Measurements from ENCODE around the gene AOC1. TPM values are rescaled to one million over a fixed set of nuclear protein-coding genes. Genes with fewer than 3 reads are reported as not detected.

Gene AOC1
- total RNA-seq, 1 donor from 2014 or later = not detected

- no peak overlapping the region for H3K27ac Mint-ChIP-seq (ENCODE audit: unreplicated experiment)
- no peak overlapping the region for H3K4me3 Mint-ChIP-seq (ENCODE audit: unreplicated experiment)
- H3K27me3 Mint-ChIP-seq (ENCODE audit: low read depth) = peaks cover 42% of the 10 kb centered on the region
Observed at GRCh38 chr7:150900675-150901074, 48.4 kb downstream of the AOC1 start.

GRCh38 chr7:150901160-150902035 lies 49.1 kb downstream of the AOC1 start:
- H3K4me1 Mint-ChIP-seq (ENCODE audit: low read depth) = peaks cover 4% of the 10 kb centered on the region
- no peaks in the 10 kb centered on the region for H3K9me3 Mint-ChIP-seq (ENCODE audit: low read depth)
- H3K27me3 Mint-ChIP-seq (ENCODE audit: low read depth) = peaks cover 41% of the 10 kb centered on the region
- H3K36me3 Mint-ChIP-seq (ENCODE audit: low read depth) = no peaks in the 10 kb centered on the region
- no peak for DNase-seq (ENCODE audit: low spot score)
- H3K27ac Mint-ChIP-seq (ENCODE audit: unreplicated experiment) = no peak overlapping the region
- TF ChIP-seq, protein P1, sequence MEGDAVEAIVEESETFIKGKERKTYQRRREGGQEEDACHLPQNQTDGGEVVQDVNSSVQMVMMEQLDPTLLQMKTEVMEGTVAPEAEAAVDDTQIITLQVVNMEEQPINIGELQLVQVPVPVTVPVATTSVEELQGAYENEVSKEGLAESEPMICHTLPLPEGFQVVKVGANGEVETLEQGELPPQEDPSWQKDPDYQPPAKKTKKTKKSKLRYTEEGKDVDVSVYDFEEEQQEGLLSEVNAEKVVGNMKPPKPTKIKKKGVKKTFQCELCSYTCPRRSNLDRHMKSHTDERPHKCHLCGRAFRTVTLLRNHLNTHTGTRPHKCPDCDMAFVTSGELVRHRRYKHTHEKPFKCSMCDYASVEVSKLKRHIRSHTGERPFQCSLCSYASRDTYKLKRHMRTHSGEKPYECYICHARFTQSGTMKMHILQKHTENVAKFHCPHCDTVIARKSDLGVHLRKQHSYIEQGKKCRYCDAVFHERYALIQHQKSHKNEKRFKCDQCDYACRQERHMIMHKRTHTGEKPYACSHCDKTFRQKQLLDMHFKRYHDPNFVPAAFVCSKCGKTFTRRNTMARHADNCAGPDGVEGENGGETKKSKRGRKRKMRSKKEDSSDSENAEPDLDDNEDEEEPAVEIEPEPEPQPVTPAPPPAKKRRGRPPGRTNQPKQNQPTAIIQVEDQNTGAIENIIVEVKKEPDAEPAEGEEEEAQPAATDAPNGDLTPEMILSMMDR (IDR thresholded peaks at IDR 0.05) = no peak
- H3K4me3 Mint-ChIP-seq (ENCODE audit: unreplicated experiment) = no peak overlapping the region

More at GRCh38 chr7:150900675-150901074, 48.4 kb downstream of the AOC1 start:
- DNase-seq (ENCODE audit: low spot score) = no peak
- no peaks in the 10 kb centered on the region for H3K9me3 Mint-ChIP-seq (ENCODE audit: low read depth)
- peaks cover 4% of the 10 kb centered on the region for H3K4me1 Mint-ChIP-seq (ENCODE audit: low read depth)
- TF ChIP-seq, protein P1 (IDR thresholded peaks at IDR 0.05) = no peak
- no peaks in the 10 kb centered on the region for H3K36me3 Mint-ChIP-seq (ENCODE audit: low read depth)

DNA sequence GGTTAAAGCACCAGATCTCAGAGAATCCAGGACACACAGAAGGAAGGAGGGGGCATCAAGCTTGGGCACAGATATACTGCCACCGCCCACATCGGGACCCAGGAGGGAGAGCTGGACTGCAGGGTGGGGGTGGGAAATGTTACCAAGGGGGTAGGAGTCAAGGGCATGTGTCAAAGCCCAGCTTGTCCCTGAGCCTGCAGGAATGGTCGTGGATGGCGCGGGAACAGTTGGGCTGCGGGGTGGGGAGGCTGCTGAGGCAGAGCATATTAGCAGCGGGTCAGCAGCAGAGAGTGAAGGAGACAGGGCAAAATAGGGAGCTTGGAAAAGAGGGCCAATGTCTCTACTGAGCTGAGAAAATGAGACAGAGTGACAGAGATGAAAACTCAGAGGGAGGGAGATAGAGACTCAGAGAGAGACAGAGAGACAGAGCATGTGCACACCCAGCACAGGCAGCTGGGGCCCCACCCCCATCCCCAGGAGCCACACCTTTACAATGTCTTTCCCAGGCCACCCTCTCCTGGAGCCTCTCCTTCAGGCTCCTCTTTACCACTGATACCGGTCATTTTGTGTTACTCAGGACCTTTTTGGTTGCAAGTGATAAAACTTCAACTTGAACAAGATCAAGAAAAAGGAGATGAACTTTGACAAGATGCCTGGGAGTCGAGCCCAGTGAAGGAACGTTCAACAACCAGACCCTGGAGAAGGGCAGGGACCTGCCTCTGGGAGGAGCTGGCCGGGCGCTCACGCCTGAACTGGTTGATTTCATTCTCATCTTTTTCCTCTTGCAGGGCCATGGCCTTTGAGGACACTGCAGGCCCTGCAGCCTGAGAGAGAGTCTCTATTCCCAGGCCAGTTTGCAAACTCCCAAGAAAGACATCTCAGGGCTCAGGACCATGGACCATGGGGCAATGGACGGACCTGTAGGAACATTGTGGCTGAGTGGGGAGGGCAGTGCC lies 50.0 kb downstream of the AOC1 start:
- no peak overlapping the region for H3K4me3 Mint-ChIP-seq (ENCODE audit: unreplicated experiment)
- peaks cover 38% of the 10 kb centered on the region for H3K27me3 Mint-ChIP-seq (ENCODE audit: low read depth)
- TF ChIP-seq, protein P1 (IDR thresholded peaks at IDR 0.05) = no peak
- DNase-seq (ENCODE audit: low spot score) = no peak
- H3K36me3 Mint-ChIP-seq (ENCODE audit: low read depth) = no peaks in the 10 kb centered on the region
- peaks cover 4% of the 10 kb centered on the region for H3K4me1 Mint-ChIP-seq (ENCODE audit: low read depth)
- no peak overlapping the region for H3K27ac Mint-ChIP-seq (ENCODE audit: unreplicated experiment)
- no peaks in the 10 kb centered on the region for H3K9me3 Mint-ChIP-seq (ENCODE audit: low read depth)

GRCh38 chr7:150903606-150904005 lies 51.3 kb downstream of the AOC1 start:
- Mint-ChIP-seq H3K9me3 (ENCODE audit: low read depth) (no peaks in the 10 kb centered on the region), H3K27me3 (ENCODE audit: low read depth) (peaks cover 27% of the 10 kb centered on the region)
- no peak for DNase-seq (ENCODE audit: low spot score)

More at GRCh38 chr7:150903606-150904005, 51.3 kb downstream of the AOC1 start:
- TF ChIP-seq, protein P1 (IDR thresholded peaks at IDR 0.05) = no peak
- no peak overlapping the region for H3K4me3 Mint-ChIP-seq (ENCODE audit: unreplicated experiment)
- H3K4me1 Mint-ChIP-seq (ENCODE audit: low read depth) = no peaks in the 10 kb centered on the region
- H3K36me3 Mint-ChIP-seq (ENCODE audit: low read depth) = no peaks in the 10 kb centered on the region
- peak overlapping the region; percentile 22 for H3K27ac Mint-ChIP-seq (ENCODE audit: unreplicated experiment)
